Endometrial microvascular endothelial cells (primary cell): Measurements from ENCODE around the gene THOC5. TPM values are rescaled to one million over a fixed set of nuclear protein-coding genes. Genes with fewer than 3 reads are reported as not detected.

Source experiments
- in situ Hi-C: cut with HindIII; loops from 2 replicates; pipeline ENCODE4 v1.10.0; 2017; ENCODE audit warnings: low sequenced_read_pairs, low pct_unique_long_range_greater_than_20kb; ENCODE audit errors: inconsistent ontology term
- total RNA-seq: library from RNA; depleted of rRNA; stranded (reverse); fragments of >200 nt; gene quantifications from one replicate; pipeline ENCODE4 v1.2.3, GENCODE V29; 2015; ENCODE audit errors: inconsistent ontology term

The THOC5 gene
- total RNA-seq, 1 donor from 2014 or later, result 47.7 TPM

- in situ Hi-C loops, result no loop called here
Observed at GRCh38 chr22:29480512-29481264, 72.9 kb downstream of the THOC5 start.

- in situ Hi-C loops, result no loop called here
Observed at GRCh38 chr22:29480262-29480511, 73.4 kb downstream of the THOC5 start.

GRCh38 chr22:29479417-29480261 lies 73.9 kb downstream of the THOC5 start, which contains the start of gene NEFH:
Gene NEFH (plus strand): TSS chr22:29480218. CDS start chr22:29480263, 45 bp downstream.
- in situ Hi-C loops, result no loop called here

- in situ Hi-C loops, result no loop called here
Observed at GRCh38 chr22:29478326-29479276, 75.0 kb downstream of the THOC5 start.

DNA sequence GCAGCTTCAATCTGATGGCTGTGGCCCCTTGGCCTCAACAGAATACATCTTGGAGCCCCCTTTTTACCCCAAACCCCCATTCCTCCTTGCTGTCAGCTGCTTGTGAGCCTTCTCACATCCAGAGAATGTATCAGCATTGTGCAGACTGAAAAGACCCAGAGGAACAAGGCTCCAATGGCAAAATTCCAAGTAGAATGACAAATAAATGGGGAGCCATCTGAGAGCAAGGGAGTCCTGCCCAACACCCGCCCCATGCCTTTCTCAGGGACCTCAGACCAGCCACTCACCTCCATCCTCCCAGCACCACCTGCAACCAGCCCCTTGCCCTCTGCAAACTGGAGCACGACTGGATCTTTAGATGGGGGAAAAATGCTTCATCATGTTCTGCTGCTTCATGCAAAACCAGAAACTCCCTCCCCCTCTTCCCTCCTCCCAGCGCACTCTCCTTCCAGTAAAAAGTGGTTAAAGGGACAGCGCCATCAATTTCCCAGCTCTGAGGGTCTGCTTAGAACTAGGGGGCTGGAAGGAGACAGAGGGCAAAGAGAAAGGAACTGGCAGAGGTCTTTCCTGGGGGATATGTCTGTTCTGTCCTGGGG lies 75.7 kb downstream of the THOC5 start:
- in situ Hi-C loops, result no loop called here

GRCh38 chr22:29476116-29476515 lies 77.4 kb downstream of the THOC5 start:
- in situ Hi-C loops, result no loop called here

DNA sequence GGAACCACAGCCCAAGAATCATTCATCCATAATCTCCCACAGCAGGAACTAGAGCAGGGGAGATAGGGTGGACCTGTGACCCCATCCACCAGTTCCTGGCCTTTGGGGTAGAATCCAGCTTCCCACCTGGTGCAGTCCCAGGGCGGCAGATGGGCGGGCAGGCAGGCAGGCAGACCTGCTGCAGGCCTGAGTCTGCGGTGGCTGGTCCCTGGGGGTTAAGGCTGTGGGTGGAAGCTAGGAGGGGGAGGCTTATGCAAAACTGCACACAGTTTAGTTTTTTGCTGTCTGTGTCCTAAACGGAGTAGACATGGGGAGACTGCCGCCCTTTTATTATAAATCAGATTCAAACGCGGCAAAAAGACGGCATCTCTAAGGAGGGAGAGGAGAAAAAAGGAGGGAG lies 78.0 kb downstream of the THOC5 start:
- in situ Hi-C loops, result no loop called here

DNA sequence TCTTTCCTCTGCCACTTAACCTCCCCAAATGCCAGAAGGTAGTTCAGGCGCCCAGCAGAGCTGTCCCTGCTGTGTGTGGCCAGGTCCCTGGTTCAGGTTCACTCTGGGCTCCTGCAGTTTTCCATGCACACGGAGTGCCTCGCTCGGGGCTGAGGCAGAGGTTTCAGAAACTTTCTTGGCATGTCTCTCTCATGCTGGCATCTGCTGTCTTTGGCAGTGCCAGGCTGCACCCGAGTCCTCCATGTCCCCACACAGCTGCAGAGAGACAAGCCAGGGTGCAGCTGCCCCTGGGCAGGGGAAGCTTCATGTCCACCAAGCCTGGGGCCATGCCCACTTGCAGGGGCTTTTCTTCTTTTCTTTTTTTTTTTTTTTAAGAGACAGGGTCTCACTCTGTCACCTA lies 80.6 kb downstream of the THOC5 start:
- in situ Hi-C loops, result no loop called here

DNA sequence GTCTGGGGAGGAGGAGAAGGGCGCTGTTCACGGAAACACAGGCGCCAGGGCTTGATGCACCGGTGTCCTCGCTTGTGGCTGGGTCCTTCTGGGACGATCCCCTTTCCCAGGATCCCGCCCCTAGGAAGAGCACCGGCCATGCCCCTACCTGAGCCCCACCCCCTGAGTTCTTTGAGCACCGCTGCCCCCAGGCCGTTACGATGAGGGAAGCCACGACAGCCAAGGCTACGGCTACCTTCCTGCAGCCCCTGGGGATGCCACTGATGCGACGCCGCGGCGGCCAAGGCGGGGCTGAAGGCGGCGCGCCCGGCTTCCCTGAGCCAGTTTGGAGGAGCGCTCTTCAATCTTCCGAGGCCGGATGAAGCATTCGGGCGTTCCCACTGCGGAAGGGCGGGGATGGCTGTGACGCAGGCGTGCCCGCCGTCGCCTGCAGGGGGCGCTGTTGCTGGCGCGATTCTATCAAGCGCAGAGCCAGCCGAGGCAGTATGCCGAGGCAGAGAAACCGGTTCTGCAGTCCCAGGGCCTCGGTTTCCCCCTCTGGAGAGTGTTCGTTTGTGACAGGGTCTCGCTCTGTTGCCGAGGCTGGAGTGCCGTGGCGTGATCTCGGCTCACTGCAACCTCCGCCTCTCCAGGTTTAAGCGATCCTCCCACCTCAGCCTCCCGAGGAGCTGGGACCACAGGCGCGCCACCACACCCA lies 83.2 kb downstream of the THOC5 start:
- in situ Hi-C loops, result no loop called here

- in situ Hi-C loops, result no loop called here
Observed at GRCh38 chr22:29469755-29470154, 83.8 kb downstream of the THOC5 start.

DNA sequence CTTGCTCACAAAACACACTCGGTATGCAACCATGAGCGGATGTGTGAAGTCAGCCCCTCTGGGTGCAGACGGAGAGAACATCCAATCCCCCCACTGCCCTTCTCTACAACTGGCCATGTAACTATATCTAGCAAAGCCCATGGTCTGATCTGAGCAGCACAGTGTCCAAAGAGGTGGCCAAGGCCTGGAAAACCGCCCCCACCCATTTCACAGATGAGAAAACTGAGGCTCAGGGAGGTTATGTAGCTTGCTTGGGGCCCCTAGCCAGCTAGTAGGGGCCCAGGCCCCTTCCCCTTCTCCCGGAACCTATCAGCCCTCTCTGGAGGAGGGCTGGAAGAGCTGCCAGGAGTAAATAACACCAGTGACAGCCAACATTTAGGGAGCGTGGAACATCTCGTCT lies 89.0 kb downstream of the THOC5 start:
- in situ Hi-C loops, result no loop called here

DNA sequence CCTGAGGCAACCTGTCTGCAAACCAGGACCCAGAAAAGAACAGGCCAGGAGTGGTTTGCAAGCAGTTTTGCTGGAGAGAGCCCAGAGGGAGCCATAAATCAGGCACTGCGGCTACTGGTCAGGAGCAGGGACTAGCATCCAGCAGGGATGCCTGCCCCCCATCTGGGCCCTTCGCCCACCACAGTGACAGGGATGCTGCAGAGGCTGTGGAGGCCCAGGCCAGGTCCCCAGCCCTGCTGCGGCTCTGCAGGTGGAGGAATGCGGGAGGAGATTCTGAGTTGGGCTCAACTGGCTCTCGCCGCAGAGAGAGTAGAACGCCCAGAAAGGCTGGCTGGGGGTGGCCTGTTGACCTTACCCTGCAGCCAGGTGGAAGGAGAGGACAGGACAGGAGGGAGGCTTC lies 89.9 kb downstream of the THOC5 start:
- in situ Hi-C loops, result no loop called here

DNA sequence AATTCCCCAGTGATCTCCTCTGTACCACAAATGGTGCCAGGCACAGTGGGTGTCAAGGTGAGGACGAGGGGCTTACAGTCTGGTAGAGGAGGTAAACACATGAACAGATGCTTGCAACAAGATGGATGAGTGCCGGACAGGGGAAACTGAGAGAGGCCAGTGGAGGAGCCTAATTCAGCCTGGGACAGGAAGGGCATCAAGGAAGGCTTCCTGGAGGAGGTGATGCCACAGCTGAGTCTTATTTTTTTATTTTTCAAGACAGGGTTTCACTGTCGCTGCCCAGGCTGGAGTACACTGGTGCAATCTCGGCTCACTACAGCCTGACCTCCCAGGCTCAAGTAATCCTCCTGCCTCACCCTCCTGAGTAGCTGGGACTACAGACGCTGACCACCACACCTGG lies 92.3 kb downstream of the THOC5 start:
- in situ Hi-C loops, result no loop called here

- in situ Hi-C loops, result no loop called here
Observed at GRCh38 chr22:29459773-29460172, 93.8 kb downstream of the THOC5 start.

DNA sequence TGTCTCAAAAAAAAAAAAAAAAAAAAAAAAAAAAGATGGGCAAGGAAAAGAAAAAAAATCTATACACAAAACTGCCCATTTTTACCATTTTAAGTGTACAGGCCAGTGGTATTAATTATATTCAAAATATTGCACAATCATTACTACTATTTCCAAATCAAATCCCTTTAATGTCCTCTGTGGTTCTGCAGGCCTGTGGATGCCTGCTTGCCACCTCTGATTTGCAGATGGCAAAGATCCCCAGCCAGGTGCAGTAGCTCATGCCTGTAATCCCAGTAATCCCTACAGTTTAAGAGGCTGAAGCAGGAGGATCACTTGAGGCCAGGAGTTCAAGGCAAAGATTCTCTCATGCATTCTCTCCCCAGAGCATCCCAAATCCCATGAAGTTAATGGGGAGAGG lies 95.0 kb downstream of the THOC5 start:
- in situ Hi-C loops, result no loop called here

- in situ Hi-C loops, result no loop called here
Observed at GRCh38 chr22:29457730-29458129, 95.8 kb downstream of the THOC5 start.

DNA sequence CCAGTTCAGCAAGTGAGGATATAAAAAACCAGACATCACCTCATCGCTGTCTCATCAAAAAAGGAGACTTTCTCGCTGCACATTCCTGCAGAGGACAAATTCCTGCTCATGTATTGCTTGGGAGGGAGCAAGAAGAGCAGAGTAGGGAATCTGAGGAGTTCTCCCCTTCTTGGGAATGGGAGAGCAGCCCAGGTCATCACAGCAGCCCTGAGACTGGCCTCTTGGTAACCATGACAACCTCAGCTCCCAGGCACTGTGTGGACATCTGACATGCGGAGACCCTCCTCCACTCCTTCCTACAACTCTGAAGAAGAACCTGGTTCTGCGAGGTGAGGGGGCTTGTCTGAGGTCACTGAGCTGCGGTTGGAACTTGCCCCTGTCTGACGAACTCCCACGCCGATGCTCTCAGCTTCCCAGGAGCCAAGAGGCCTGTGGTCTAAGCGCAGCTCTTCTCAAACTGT lies 97.3 kb downstream of the THOC5 start:
- in situ Hi-C loops, result no loop called here
